ENCODE measurements around the gene TP63.

Gene TP63

DNA sequence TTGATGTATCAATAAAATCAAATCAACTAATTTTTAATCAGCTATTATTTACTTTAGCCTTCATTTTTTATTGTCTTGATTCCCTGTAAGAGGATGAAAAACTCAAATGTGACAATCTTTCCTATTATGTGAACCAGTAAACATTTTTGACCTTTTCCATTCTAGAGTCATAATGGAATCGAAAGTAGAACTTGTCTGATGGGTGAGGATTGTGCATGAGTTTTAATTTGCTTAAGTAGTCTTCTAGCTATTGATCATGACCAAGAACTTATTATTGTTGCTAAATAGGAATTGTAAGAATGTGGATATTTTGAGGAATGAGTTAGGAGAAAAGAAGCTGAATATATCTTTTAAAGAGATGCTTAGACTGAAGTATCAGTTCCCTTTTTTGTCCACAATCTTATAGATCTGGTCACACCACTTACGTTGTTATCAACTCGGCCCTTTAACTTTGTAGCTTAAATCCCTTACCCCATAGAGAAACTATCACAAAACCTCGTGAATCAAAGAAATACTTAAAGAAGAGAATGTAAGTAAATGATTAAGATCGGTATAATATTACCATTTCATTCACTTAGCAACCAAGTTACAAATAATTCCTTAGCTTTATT is 147.3 kb downstream of the TP63 start:
- no peak for DNase-seq (ENCODE audit: low spot score)

DNA sequence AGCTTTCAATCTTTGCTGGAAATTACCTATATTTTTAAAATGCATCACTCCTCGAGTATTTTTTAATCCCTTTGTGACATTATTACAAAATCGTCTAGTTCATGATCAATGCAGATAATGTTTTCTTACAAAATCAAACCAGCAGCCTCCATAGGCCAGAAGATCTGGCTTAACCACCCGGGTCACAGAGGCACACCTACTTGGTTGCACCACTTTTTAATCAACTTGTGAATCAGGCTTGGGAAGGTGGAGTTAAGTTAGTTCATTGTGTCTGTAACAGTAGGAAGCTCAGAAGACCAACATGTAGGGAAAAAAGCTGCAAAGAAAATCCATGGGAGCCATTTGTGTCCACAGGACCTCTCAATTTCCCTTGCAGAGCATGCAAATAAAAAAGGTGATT is 148.0 kb downstream of the TP63 start:
- DNase-seq (ENCODE audit: low spot score) = no peak

DNA sequence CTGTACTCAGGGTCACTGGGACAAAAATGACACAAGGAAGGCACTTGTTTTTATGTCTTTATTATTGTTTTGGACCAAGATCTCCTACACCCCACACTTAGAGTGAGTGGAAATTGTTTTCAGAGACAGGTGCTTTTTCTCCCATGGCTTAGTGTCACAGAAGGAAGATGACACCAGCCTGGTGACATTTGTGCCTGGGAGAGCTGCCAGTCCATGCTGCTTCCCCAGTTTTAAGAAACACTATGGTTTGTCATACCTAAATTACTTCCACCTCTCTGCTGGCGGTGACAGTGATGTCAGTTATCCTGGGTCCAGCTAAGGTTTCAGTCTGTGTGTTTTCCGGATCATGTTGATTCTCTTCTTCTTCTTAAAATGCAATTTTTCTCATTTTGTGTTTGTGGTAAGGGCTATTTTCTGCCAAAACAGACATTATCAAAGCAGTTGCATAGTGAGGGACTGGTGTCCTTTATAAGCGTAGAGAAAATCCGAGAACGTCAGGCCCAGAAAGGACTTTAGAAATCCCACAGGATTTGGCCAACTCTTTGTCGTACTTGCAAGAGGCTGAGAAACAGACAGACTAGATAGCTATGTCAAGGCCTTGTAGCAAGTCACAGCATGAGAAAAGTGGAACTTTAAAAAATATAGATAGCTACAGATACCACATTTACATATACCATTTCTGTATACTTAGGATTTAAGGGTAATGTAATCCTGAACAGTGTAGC is 149.5 kb downstream of the TP63 start:
- DNase-seq (ENCODE audit: low spot score) = no peak

DNA sequence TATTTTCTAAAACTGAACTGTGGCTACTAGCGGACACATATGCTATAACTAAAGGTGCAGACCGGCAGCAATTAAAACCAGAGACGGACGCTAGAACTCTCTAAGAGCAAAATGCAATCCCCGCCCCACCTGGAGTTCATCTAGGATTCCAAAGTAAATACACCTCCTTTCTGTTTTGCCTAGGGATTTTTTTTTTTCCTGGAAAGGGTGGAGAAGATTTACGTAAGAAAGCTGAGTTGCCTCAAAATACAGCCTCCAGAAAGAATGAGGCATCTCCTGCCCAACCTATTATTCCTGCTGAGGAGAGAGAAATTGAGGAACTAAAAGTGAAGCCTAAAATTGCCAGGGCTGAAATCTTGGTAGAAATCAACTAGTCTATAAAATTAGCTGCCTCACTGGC is 150.2 kb downstream of the TP63 start:
- no peak for DNase-seq (ENCODE audit: low spot score)

DNA sequence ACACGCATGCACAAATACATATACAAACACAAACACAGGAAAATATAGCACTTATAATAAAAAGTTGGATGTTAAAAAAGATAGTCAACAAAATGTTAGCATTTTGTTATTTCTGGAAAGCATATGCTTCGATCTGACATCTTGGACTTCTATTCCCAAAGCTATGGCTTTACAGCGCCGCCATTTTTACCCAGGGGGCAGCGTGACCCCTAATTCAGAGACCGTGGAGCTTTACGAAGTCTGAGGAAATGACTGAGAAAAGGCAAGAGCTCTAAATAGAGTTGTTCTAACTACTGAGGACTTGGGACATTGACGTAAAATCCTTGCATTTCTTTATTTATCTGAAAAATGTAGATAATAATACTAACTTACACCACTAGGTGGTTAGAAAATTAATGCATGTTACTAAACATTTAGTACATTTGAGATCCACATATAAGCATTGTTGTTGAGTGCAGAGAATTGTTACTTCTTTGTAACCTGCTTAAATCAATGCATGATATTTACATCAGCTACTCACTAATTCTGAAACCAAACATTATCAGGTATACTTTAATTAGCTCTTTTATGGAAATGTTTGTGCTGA is 155.4 kb downstream of the TP63 start:
- DNase-seq (ENCODE audit: low spot score) = no peak

DNA sequence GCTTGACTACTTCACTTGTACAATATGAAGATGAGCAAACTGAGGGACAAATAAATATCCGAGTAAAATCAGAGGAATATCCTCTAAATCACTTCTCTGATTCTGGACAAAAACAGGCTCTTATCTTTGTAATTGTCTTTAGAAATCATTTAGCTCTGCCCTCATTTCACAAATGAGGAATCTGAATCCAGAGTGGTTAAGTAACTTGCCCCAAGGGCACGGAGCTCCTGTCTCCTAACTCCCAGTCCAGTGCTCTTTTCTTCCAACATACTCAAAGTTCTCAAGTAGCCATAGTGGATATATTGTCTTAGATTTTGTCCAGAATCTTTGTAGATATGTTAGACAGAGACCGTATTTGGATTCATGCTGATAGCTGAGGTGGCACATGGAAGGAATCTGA is 156.0 kb downstream of the TP63 start:
- no peak for DNase-seq (ENCODE audit: low spot score)

DNA sequence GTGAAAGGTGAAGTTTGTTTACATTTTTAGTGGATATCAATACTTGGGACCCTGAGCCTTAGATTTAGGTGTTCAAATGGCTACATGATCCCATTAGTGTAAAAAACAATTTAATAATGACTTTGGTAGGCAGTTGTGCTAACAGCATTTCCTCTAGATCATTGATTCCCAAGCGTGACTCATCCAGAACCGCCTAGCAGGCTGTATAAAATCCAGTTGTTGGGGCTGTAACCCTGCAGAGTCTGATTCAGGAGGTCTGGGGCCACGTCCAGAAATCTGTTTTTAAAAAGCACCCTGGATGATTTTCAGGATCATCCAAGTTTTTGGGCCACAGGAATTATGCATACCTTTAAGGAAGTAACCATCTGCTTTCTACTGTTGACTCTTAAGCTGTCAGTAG is 156.4 kb downstream of the TP63 start:
- no peak for DNase-seq (ENCODE audit: low spot score)

DNA sequence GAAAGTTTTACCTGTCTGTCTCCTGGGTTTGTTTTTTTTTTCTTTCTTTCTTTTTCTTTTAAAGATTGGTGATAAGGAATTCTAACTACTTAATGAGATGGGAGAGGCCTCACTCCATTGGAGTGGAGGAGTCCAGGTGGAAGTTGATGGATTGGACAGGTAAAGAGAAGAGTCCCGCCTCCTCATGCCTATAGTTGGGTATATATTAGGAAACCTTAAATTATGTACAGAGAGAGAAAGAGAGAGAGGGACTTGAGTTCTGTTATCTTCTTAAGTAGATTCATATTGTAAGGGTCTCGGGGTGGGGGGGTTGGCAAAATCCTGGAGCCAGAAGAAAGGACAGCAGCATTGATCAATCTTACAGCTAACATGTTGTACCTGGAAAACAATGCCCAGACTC is 158.2 kb downstream of the TP63 start:
- no peak for DNase-seq (ENCODE audit: low spot score)

DNA sequence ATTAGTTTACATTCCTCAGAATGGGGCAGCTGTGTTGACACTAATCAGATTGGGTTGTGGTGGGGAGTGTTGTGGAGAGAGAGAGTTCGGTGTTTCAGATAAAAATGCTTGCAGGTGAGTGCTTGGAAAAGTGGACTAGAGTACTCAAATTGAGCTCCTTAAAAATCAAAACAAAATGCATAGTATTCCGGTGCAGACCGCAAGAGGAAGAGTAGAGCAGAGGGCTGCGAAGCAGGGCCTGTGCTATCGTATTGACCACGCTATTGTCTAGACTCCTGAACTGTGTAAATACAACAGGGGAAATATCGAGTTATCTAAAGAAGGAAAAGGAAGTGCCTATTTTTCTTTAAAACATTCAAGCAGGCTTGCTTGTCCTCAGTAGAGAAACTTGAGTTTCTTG is 159.5 kb downstream of the TP63 start:
- DNase-seq (ENCODE audit: low spot score) = no peak

DNA sequence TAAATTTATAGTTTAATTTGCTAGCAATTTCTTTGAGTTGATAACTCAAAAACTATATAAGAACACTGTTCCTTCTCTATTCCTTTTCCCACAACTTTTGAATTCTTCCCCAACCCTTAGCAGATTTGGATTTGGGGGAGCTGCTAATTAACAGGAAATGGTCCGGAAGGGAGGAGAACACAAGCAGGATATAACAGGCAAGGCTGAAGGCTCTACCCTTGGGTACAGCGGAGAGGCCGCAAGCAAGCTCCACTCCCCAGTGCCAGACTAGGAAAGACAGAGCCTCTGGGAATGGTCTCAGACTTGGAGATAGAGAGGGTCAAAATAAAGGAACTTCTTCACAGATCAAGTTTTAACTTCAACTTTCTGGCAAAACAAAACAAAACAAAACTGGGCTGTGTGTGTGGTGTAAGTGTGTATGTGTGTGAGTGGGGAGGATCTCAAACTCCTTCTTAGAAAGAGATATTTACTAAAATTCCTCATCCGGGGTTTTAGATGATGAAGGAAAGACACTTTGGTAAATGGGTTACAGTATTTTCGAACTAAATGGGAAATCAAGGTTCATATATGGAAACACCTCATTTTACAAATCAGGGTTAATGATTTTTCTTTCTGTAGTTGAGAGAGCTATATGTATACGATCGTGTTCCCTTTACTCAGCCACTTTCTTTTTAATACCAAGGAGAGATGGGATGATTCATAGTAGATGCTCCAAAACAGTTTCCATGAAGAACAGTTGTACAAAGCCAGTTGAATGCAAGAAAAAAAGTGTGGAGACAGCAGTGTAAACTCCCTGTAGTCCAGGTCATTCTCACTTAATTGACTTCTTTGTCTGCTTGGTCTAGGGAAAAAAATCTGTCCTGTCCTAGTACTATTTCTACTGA is 161.1 kb downstream of the TP63 start:
- DNase-seq (ENCODE audit: low spot score) = no peak

DNA sequence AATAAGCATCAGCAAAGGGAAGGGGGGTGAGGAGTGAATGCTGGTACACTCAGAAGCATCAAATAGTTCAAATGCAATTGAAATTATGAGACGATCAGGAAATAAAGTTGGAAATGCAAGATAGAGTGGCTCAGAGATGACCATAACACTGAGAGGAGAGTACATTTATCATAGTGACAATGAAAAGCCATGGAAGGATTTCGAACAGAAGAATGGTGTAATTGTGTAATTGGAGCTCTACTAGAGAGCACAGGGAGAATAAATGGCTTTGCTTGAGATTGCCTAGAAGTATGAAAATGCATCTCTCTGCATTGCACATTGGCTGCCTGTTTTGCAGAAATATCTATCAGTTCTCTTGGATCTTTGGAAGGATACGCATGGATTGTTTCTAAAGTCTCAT is 163.3 kb downstream of the TP63 start:
- DNase-seq (ENCODE audit: low spot score) = no peak

DNA sequence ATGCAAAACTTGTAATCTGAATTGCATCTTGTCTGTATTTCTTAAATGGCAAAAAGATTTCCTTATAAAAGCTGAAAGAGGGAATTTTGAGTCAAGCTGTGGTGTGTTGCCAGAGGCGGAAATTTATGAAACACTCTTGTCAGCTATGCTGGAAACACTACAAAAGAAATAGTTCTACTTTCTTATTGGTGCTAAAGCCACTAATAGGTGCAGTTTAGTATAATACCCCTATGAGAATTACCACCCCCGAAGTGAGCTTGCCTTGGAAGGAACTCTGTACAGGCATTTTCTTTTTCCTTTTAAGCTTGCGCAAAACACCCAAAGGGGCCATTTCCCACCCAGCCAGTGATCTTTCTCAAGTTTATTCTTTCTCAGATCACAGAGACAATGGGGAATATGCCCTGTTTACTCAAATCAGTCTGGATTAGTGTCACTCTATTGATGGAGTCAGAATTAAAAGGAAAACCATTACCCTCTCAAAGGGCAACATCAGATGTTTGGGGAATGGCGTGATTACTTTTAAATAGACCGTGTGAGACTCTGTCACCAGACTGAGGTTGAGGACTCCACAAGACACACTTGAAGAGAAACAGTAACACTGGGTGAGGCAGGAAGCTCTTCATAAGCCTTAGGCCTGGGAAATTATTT is 166.0 kb downstream of the TP63 start:
- DNase-seq (ENCODE audit: low spot score) = no peak

DNA sequence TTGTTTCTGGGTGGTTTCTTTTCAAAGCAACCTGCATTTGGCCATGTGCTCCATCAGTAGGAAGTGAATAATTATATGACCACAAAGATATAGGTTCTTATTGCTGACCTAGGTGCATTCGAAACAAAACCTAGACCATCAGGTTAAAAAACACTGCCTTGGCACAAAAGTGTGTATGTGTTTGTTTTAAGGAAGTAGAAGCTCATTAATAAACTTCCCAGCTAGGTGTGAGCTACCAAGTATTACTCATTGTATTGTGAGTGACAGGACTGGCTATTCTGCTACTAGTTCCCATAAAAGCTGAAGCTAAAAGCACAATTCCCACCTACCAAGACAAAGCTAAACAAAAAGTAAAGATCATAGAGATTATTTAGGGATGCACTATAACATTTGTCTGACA is 168.2 kb downstream of the TP63 start:
- DNase-seq (ENCODE audit: low spot score) = no peak

DNA sequence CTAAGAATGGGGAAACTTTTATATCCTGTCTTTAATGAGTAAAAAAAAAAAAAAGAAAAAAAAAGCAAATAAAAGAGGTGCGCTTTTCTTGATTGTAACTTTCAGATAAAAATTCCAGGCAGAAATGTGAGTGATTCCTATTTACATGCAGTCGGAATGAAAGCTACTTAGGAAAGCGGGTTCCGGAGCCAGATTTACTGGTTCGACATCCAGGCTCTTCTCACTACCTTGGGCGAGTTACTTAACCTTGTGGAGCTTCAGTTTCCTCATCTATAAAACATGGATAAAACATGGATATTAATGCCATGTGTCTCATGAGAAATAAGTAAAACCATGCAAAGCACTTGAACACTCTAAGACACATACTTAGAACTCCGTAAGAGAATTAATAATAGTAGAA is 169.2 kb downstream of the TP63 start:
- no peak for DNase-seq (ENCODE audit: low spot score)

DNA sequence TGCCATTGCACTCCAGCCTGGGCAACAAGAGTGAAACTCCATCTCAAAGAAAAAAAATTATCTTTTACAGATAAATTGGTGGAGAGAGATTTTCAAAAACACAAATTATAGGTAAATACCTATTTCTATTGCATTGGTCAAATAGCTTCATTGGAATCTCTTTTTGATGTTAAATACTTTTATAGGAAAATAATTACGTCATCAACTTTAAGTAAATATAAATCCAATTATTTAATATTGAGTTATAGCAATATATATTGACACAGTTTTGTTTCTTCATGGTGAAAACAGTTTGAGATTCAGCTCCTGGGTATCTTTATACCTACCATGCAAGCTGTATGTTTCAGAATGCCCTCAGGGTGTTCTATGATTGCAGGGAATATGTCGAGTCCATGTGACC is 172.1 kb downstream of the TP63 start:
- DNase-seq (ENCODE audit: low spot score) = no peak

DNA sequence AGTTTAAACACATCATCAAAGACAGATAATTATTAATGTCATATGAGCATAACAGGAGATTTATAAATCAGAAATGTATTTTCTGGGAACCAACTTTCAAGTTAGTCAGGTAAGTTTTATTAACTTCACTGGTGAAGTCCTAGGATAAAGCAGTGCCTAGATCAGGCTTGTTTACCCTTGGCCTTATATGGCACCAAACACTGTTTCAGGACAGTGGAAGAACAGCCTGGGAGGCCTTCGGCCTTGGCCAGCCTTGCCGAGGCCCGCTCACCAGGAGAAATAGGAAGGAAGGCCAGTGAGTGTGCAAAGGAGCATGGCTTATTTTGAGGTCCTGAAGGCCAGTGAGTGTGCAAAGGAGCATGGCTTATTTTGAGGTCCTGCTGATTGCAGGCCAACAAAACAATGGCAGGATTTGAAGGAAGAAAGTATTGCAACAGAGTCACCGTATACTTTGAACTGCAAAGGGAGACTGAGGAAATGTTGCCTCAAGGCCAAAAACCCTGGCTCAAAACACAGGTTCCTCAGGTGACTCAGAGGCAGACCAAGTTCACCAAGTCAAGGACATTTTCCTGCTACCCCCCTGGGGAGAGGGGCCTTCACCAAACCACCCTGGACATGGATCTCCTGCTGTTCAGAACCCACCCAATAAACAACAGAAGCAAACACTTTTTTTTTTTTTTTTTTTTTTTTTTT is 174.3 kb downstream of the TP63 start:
- no peak for DNase-seq (ENCODE audit: low spot score)

DNA sequence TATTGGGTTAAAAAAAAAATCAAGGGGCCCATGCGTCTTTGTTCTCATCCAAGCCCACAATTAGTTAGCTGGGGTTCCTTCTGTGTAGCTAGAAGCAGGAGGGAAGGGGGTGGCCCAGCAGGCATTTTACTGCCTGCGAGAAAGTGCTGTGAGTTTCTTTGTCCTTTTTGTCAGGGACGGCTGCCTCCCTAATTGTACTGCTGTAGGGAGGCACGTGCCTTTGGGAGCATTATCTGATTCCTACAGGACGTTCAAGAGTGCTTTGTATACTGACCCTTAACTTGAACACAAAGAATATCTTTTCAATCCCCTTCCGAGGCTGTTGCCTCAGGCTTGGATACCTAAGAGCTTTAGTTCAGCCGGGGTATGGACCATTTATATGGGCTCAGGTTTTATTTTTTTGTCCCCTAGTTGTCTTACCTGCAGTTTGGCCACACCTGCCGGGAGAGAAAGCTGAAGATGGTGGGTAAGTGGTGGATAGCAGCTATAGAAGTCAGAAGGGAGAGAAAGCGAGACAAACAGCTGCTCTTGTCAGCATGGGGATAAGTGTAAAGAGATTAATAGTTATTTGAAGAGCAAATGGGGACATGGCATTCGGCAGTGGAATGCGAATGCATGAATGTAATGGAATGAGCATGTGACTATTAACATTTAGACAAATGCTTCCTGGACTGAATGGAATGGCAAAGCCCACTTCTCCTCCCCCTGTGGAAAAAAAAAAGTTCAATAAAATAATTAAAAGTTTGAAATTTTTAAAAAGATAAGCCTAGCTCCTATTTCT is 175.2 kb downstream of the TP63 start:
- no peak for DNase-seq (ENCODE audit: low spot score)

DNA sequence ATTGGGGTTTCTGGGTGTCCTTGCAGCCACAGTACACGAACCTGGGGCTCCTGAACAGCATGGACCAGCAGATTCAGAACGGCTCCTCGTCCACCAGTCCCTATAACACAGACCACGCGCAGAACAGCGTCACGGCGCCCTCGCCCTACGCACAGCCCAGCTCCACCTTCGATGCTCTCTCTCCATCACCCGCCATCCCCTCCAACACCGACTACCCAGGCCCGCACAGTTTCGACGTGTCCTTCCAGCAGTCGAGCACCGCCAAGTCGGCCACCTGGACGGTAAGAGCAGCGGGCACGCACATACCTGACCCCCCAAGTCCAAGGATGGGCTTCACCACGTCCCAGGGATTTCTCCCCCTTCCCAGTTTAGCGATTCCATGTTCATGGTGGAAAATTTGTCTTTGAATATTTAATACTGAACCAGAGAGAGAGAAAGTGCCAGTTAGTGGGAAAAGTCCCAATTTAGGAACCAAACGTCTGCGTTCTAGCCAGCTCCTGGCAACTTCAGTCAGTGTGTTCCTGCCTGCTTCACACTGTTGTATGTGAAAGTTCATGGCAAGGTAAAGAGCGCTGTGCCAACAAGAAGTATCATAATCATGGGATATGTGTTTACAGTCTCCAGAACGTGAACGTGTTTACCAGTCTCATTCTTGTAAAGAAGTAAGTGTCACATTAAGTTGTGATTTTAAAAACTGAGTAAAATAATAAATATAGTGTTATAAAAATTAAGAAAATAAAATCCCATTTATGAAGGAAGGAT is 177.2 kb downstream of the TP63 start:
- no peak for DNase-seq (ENCODE audit: low spot score)

DNA sequence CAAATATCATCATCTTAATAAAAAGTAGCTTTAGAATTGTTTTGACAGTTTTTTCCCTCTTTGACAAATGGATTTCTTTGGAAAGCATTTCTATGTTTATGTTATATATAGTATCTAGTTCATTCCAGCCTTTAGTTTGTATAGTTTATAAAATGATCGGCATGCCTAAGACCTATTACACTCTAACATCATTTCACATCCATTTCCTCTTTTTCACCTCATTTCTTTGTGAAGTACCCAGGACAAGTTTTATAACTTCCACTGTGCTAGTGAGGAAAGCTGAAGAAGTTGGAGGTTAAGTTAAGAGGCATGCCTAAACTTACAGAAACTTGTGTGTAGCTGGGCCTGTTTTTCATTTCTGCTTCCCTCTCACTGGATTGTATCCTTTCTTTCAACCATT is 178.4 kb downstream of the TP63 start:
- DNase-seq (ENCODE audit: low spot score) = no peak

DNA sequence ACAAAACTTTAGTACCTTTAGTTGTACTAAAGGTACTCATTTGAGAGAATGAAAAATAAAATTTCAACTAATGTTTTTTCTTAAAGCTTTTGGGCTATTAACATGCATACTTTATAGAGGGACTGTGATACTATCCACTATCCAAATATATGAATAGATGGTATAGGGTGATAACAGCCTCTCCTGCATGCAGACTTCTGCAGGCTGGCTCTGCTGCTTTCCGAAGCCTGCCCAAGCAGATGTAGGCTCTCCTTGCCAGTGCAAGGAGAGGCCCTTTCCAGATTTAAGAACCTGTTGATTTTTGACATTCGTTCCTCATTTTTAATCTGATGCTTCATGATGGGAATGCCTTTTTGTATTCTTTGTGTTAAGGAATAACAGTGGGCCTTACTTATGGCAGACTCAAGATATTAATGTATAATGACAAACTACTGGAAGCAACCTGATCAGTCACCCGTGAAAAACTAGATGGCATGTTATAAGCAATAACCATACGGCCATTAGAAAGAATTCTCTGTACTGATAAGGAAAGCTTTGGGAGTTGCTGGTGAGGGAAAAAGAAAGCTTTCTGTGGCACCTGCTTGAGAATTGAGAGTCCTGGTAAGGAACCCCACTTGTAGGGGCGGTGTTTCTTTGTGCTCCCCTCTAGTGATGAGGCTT is 181.7 kb downstream of the TP63 start:
- DNase-seq (ENCODE audit: low spot score) = no peak

All from HuH-7 (cell line).